Activated T-cell treated with anti-CD3 and anti-CD28 coated beads, Interleukin-2, amount 50 U/mL, for 72 hours (primary cell): ENCODE results near the gene WDR18. TPM values are rescaled to one million over a fixed set of nuclear protein-coding genes. Genes with fewer than 3 reads are reported as not detected.
"Not testable (repeated sequence)": the region's sequence is repeated elsewhere in the genome, so short reads cannot be mapped to it uniquely, and the experiment has no call there.

Source experiments
- ATAC-seq, 2 donors: fragments of 150-1000 bp; cut with Tn5 transposase; replicated peaks in 1 of 2; 2 replicates each; pipeline ENCODE4 v1.10.0; 2021; ENCODE audit warnings: moderate library complexity in 2 of 2, mild to moderate bottlenecking in 1 of 2
- DNase-seq, 2 donors: peaks; one replicate each; pipeline ENCODE4 v3.0.0; 2021 to 2022; ENCODE audit warnings: mixed read lengths in 1 of 2
- H3K27ac Mint-ChIP-seq: one replicate; pipeline ENCODE4 v1.8.0; 2022; ENCODE audit warnings: mild to moderate bottlenecking, moderate library complexity, mixed read lengths
- H3K27me3 Mint-ChIP-seq: one replicate; pipeline ENCODE4 v1.8.0; 2022; ENCODE audit warnings: low read depth, mixed read lengths
- H3K36me3 Mint-ChIP-seq, 2 donors: one replicate each; pipeline ENCODE4 v1.8.0; 2022; ENCODE audit warnings: mixed read lengths in 2 of 2, mild to moderate bottlenecking in 1 of 2; ENCODE audit not compliant: insufficient read depth in 2 of 2
- H3K4me1 Mint-ChIP-seq: one replicate; pipeline ENCODE4 v1.8.0; 2022; ENCODE audit warnings: low read depth, mixed read lengths
- H3K4me3 Mint-ChIP-seq, 2 donors: one replicate each; pipeline ENCODE4 v1.8.0; 2022; ENCODE audit warnings: mild to moderate bottlenecking in 2 of 2, mixed read lengths in 2 of 2, moderate library complexity in 2 of 2
- H3K9me3 Mint-ChIP-seq, 2 donors: one replicate each; pipeline ENCODE4 v1.8.0; 2022; ENCODE audit warnings: mixed read lengths in 2 of 2
- total RNA-seq, 2 donors: library from RNA; stranded (reverse); gene quantifications; one replicate each; pipeline ENCODE4 v1.2.3, GENCODE V29; 2022

The WDR18 gene
- total RNA-seq, 2 donors from 2014 or later, result 59.6 TPM

GRCh38 chr19:954672-955494 lies 29.3 kb upstream of the WDR18 start:
- peaks cover 5% of the 10 kb centered on the region for H3K4me1 Mint-ChIP-seq
- no peak overlapping the region for H3K27ac Mint-ChIP-seq
- no peaks in the 10 kb centered on the region for H3K27me3 Mint-ChIP-seq
- no peak overlapping the region for H3K4me3 Mint-ChIP-seq
- no peak for DNase-seq
- ATAC-seq, result no peak
- no peaks in the 10 kb centered on the region for H3K9me3 Mint-ChIP-seq
- no peaks in the 10 kb centered on the region for H3K36me3 Mint-ChIP-seq

GRCh38 chr19:955803-956765 lies 28.1 kb upstream of the WDR18 start:
- H3K36me3 Mint-ChIP-seq, result no peaks in the 10 kb centered on the region
- no peak for ATAC-seq
- H3K4me1 Mint-ChIP-seq, result peaks cover 5% of the 10 kb centered on the region
- no peak overlapping the region for H3K27ac Mint-ChIP-seq
- no peaks in the 10 kb centered on the region for H3K27me3 Mint-ChIP-seq
- no peaks in the 10 kb centered on the region for H3K9me3 Mint-ChIP-seq
- DNase-seq, result no peak
- H3K4me3 Mint-ChIP-seq, result no peak overlapping the region

- DNase-seq, result no peak
- Mint-ChIP-seq H3K4me1 (peaks cover 5% of the 10 kb centered on the region), H3K4me3 (no peak overlapping the region), H3K27ac (no peak overlapping the region), H3K36me3 (no peaks in the 10 kb centered on the region), H3K27me3 (no peaks in the 10 kb centered on the region), H3K9me3 (no peaks in the 10 kb centered on the region)
- ATAC-seq, result no peak
Observed at GRCh38 chr19:956766-957440, 27.2 kb upstream of the WDR18 start.

- H3K4me3 Mint-ChIP-seq, H3K27ac Mint-ChIP-seq, H3K4me1 Mint-ChIP-seq, H3K36me3 Mint-ChIP-seq, H3K9me3 Mint-ChIP-seq, ATAC-seq, DNase-seq, H3K27me3 Mint-ChIP-seq: not testable (repeated sequence)
Observed at GRCh38 chr19:957578-957977, 26.6 kb upstream of the WDR18 start.

GRCh38 chr19:958967-959855 lies 24.9 kb upstream of the WDR18 start:
- Mint-ChIP-seq H3K9me3 (no peaks in the 10 kb centered on the region), H3K36me3 (no peaks in the 10 kb centered on the region), H3K27ac (no peak overlapping the region), H3K4me3 (peak overlapping the region in 1 of 2 donors; percentile 36), H3K27me3 (no peaks in the 10 kb centered on the region), H3K4me1 (peaks cover 5% of the 10 kb centered on the region)
- DNase-seq (peak; percentile 30 to 51), ATAC-seq (peak; percentile 83 to 87)

- peaks cover 0 to under 1% of the 10 kb centered on the region in 2 donors for H3K9me3 Mint-ChIP-seq
- ATAC-seq, result no peak
- peaks cover 5% of the 10 kb centered on the region for H3K4me1 Mint-ChIP-seq
- no peak for DNase-seq
- no peak overlapping the region for H3K27ac Mint-ChIP-seq
- H3K4me3 Mint-ChIP-seq, result no peak overlapping the region
- H3K27me3 Mint-ChIP-seq, result no peaks in the 10 kb centered on the region
- peaks cover under 1 to 2% of the 10 kb centered on the region in 2 donors for H3K36me3 Mint-ChIP-seq
Observed at GRCh38 chr19:960020-960419, 24.1 kb upstream of the WDR18 start.

- H3K36me3 Mint-ChIP-seq, result peaks cover 5 to 6% of the 10 kb centered on the region in 2 donors
- ATAC-seq, result no peak
- H3K4me3 Mint-ChIP-seq, result no peak overlapping the region
- H3K9me3 Mint-ChIP-seq, result peaks cover 2% of the 10 kb centered on the region in 2 donors
- H3K27me3 Mint-ChIP-seq, result no peaks in the 10 kb centered on the region
- H3K4me1 Mint-ChIP-seq, result peaks cover 5% of the 10 kb centered on the region
- no peak for DNase-seq
- no peak overlapping the region for H3K27ac Mint-ChIP-seq
Observed at GRCh38 chr19:960601-960938, 23.6 kb upstream of the WDR18 start.

GRCh38 chr19:961866-962620 lies 22.1 kb upstream of the WDR18 start:
- Mint-ChIP-seq H3K4me3 (no peak overlapping the region), H3K4me1 (peaks cover 5% of the 10 kb centered on the region), H3K9me3 (peaks cover 2% of the 10 kb centered on the region in 2 donors), H3K27ac (no peak overlapping the region), H3K36me3 (peaks cover 5 to 13% of the 10 kb centered on the region in 2 donors), H3K27me3 (no peaks in the 10 kb centered on the region)
- no peak for DNase-seq
- no peak for ATAC-seq

GRCh38 chr19:962683-963400 lies 21.3 kb upstream of the WDR18 start:
- ATAC-seq, result no peak
- Mint-ChIP-seq H3K4me1 (peaks cover 5% of the 10 kb centered on the region), H3K27me3 (no peaks in the 10 kb centered on the region), H3K4me3 (no peak overlapping the region), H3K36me3 (peaks cover 5 to 13% of the 10 kb centered on the region in 2 donors), H3K27ac (no peak overlapping the region), H3K9me3 (peaks cover 2% of the 10 kb centered on the region in 2 donors)
- DNase-seq, result no peak

- no peaks in the 10 kb centered on the region for H3K27me3 Mint-ChIP-seq
- ATAC-seq, result no peak
- H3K36me3 Mint-ChIP-seq, result peaks cover 5 to 17% of the 10 kb centered on the region in 2 donors
- H3K27ac Mint-ChIP-seq, result no peak overlapping the region
- DNase-seq, result no peak
- peaks cover 5% of the 10 kb centered on the region for H3K4me1 Mint-ChIP-seq
- H3K9me3 Mint-ChIP-seq, result peaks cover 2% of the 10 kb centered on the region in 2 donors
- H3K4me3 Mint-ChIP-seq, result no peak overlapping the region
Observed at GRCh38 chr19:963486-963951, 20.6 kb upstream of the WDR18 start.

GRCh38 chr19:964116-964520 lies 20.0 kb upstream of the WDR18 start:
- H3K4me3 Mint-ChIP-seq, result no peak overlapping the region
- DNase-seq, result no peak
- peaks cover 2% of the 10 kb centered on the region in 2 donors for H3K9me3 Mint-ChIP-seq
- no peak for ATAC-seq
- no peak overlapping the region for H3K27ac Mint-ChIP-seq
- peaks cover 5 to 17% of the 10 kb centered on the region in 2 donors for H3K36me3 Mint-ChIP-seq
- no peaks in the 10 kb centered on the region for H3K27me3 Mint-ChIP-seq
- H3K4me1 Mint-ChIP-seq, result no peaks in the 10 kb centered on the region
